ENCODE measurements around the gene B4GALT4.

The B4GALT4 gene

GRCh38 chr3:119240591-119241434, at the start of gene B4GALT4:
B4GALT4 (minus strand) TSS chr3:119240878; CDS start chr3:119230099, 10,779 bp downstream.
- peak within 1 kb of the TSS; percentile 95 for H2AFZ ChIP-seq (ENCODE audit: low read length)
- no peaks in the 10 kb centered on the region for H3K27me3 ChIP-seq (ENCODE audit: insufficient read depth, low read length, poor library complexity, severe bottlenecking)
- no peaks in the 10 kb centered on the region for H3K9me2 ChIP-seq (replicated peaks; ENCODE audit: low read depth, low read length)
- H3K36me3 ChIP-seq (ENCODE audit: insufficient read depth, low read length) = 0 out of 2 replicates have a peak, but pooled peaks cover under 1% of the 10 kb centered on the region
- peak within 1 kb of the TSS; percentile 95 for H3K4me2 ChIP-seq (ENCODE audit: low read depth, low read length, poor library complexity, severe bottlenecking)
- no peaks in the 10 kb centered on the region for H3K9me3 ChIP-seq (ENCODE audit: insufficient read depth, low read depth, low read length)
- H3K79me2 ChIP-seq (ENCODE audit: insufficient read depth, low read length) = peaks cover 43% of the 10 kb centered on the region; the same call in 1 of the 2 replicates
- peak within 1 kb of the TSS; percentile 98 for H3K4me3 ChIP-seq (ENCODE audit: low read length, poor library complexity, severe bottlenecking)
- TF ChIP-seq EZH2phosphoT487 (IDR thresholded peaks at IDR 0.05; ENCODE audit: borderline replicate concordance) (no peak), CTCF (conservative IDR thresholded peaks at IDR 0.05; ENCODE audit: low read length) (no peak)
- peaks cover 13% of the 10 kb centered on the region for H4K20me1 ChIP-seq (ENCODE audit: insufficient read depth, low read length, poor library complexity, severe bottlenecking)
- H3K9ac ChIP-seq (ENCODE audit: low read depth, low read length, poor library complexity, severe bottlenecking) = peak within 1 kb of the TSS; percentile 77
- H3F3A ChIP-seq (ENCODE audit: low read depth) = peaks cover 4% of the 10 kb centered on the region; the same call in 1 of the 2 replicates
- peaks cover 39% of the 10 kb centered on the region for H3K4me1 ChIP-seq (ENCODE audit: insufficient read depth, low read length, poor library complexity, severe bottlenecking)

- Histone ChIP-seq H3K9me2 (replicated peaks; ENCODE audit: low read depth, low read length) (no peaks in the 10 kb centered on the region), H3K79me2 (ENCODE audit: insufficient read depth, low read length) (no peaks in the 10 kb centered on the region), H3K4me1 (ENCODE audit: insufficient read depth, low read length, poor library complexity, severe bottlenecking) (peaks cover 10% of the 10 kb centered on the region), H3K36me3 (ENCODE audit: insufficient read depth, low read length) (no peaks in the 10 kb centered on the region), H3K9ac (ENCODE audit: low read depth, low read length, poor library complexity, severe bottlenecking) (no peak overlapping the region), H3F3A (ENCODE audit: low read depth) (no peaks in the 10 kb centered on the region), H3K27me3 (ENCODE audit: insufficient read depth, low read length, poor library complexity, severe bottlenecking) (no peaks in the 10 kb centered on the region), H3K4me3 (ENCODE audit: low read length, poor library complexity, severe bottlenecking) (no peak overlapping the region), H2AFZ (ENCODE audit: low read length) (no peak overlapping the region), H4K20me1 (ENCODE audit: insufficient read depth, low read length, poor library complexity, severe bottlenecking) (no peaks in the 10 kb centered on the region), H3K9me3 (ENCODE audit: insufficient read depth, low read depth, low read length) (peaks cover 8% of the 10 kb centered on the region; the same call in 1 of the 2 replicates), H3K4me2 (ENCODE audit: low read depth, low read length, poor library complexity, severe bottlenecking) (no peak overlapping the region)
- TF ChIP-seq CTCF (conservative IDR thresholded peaks at IDR 0.05; ENCODE audit: low read length) = no peak
- no peak for TF ChIP-seq EZH2phosphoT487 (IDR thresholded peaks at IDR 0.05; ENCODE audit: borderline replicate concordance)
These were observed 48.7 kb upstream of the B4GALT4 start for GRCh38 chr3:119289404-119289770.

GRCh38 chr3:119288669-119289403, 48.2 kb upstream of the B4GALT4 start:
- H3K9me3 ChIP-seq (ENCODE audit: insufficient read depth, low read depth, low read length) = peaks cover 8% of the 10 kb centered on the region; the same call in 1 of the 2 replicates
- no peaks in the 10 kb centered on the region for H4K20me1 ChIP-seq (ENCODE audit: insufficient read depth, low read length, poor library complexity, severe bottlenecking)
- H3K27me3 ChIP-seq (ENCODE audit: insufficient read depth, low read length, poor library complexity, severe bottlenecking) = no peaks in the 10 kb centered on the region
- TF ChIP-seq CTCF (conservative IDR thresholded peaks at IDR 0.05; ENCODE audit: low read length) (no peak), EZH2phosphoT487 (IDR thresholded peaks at IDR 0.05; ENCODE audit: borderline replicate concordance) (no peak)
- no peaks in the 10 kb centered on the region for H3K36me3 ChIP-seq (ENCODE audit: insufficient read depth, low read length)
- H3F3A ChIP-seq (ENCODE audit: low read depth) = no peaks in the 10 kb centered on the region
- peaks cover 10% of the 10 kb centered on the region for H3K4me1 ChIP-seq (ENCODE audit: insufficient read depth, low read length, poor library complexity, severe bottlenecking)
- H3K79me2 ChIP-seq (ENCODE audit: insufficient read depth, low read length) = no peaks in the 10 kb centered on the region
- no peak overlapping the region for H3K4me2 ChIP-seq (ENCODE audit: low read depth, low read length, poor library complexity, severe bottlenecking)
- no peak overlapping the region for H3K9ac ChIP-seq (ENCODE audit: low read depth, low read length, poor library complexity, severe bottlenecking)
- H2AFZ ChIP-seq (ENCODE audit: low read length) = no peak overlapping the region
- H3K4me3 ChIP-seq (ENCODE audit: low read length, poor library complexity, severe bottlenecking) = no peak overlapping the region
- H3K9me2 ChIP-seq (replicated peaks; ENCODE audit: low read depth, low read length) = no peaks in the 10 kb centered on the region
